A673 (cell line): ENCODE measurements around the gene RIPOR2.

Source experiments
- CTCF ChIP-seq: fragments of 300-800, 200-600 bp; sonication (generic); conservative IDR thresholded peaks from 2 replicates; pipeline ENCODE4 v1.5.1; 2017; ENCODE audit warnings: low read depth, mild to moderate bottlenecking, antibody characterized with exemption, low read length, moderate library complexity, mixed read lengths
- EZH2 ChIP-seq: fragments of 200-600 bp; sonication (generic); IDR thresholded peaks from 2 replicates; pipeline ENCODE4 v1.6.1; 2017; ENCODE audit warnings: borderline replicate concordance, low read depth, mild to moderate bottlenecking, mixed read lengths, antibody characterized with exemption, low read length; ENCODE audit not compliant: poor library complexity, severe bottlenecking

- TF ChIP-seq CTCF (no peak), EZH2 (no peak)
These were observed 45.6 kb upstream of the RIPOR2 start for GRCh38 chr6:24981386-24981760.
